Measurements from ENCODE around the gene DAB2IP.

GRCh38 chr9:121818841-121819427 lies 167.5 kb downstream of the DAB2IP start:
- TF ChIP-seq CTCF (conservative IDR thresholded peaks at IDR 0.05; ENCODE audit: low read depth, low read length) (no peak), EZH2 (IDR thresholded peaks at IDR 0.05; ENCODE audit: low read length, unreplicated experiment) (no peak)

Measured in PC-3 (cell line).